ENCODE results near the gene SRMS.

The SRMS gene

GRCh38 chr20:63539092-63539430 lies 8.5 kb downstream of the SRMS start:
- TF ChIP-seq CTCF (IDR thresholded peaks at IDR 0.05; ENCODE audit: low read depth, low read length), result no peak
- DNase-seq (ENCODE audit: low read depth in 2 of 2), result no peak

GRCh38 chr20:63538204-63539091 lies 9.1 kb downstream of the SRMS start:
- TF ChIP-seq CTCF (IDR thresholded peaks at IDR 0.05; ENCODE audit: low read depth, low read length), result no peak
- peak overlapping the region; percentile 28 to 32 for H3K4me3 ChIP-seq (replicated peaks in 1 of 2; ENCODE audit: low read depth in 2 of 2, low read length in 2 of 2)
- peak in 1 of 2 donors; percentile 38 for DNase-seq (ENCODE audit: low read depth in 2 of 2)

More at GRCh38 chr20:63539092-63539430, 8.5 kb downstream of the SRMS start:
- no peak overlapping the region for H3K4me3 ChIP-seq (replicated peaks in 1 of 2; ENCODE audit: low read depth in 2 of 2, low read length in 2 of 2)

GRCh38 chr20:63537525-63538203 lies 9.9 kb downstream of the SRMS start:
- H3K4me3 ChIP-seq (replicated peaks in 1 of 2; ENCODE audit: low read depth in 2 of 2, low read length in 2 of 2), result peak overlapping the region; percentile 28 to 32
- TF ChIP-seq CTCF (IDR thresholded peaks at IDR 0.05; ENCODE audit: low read depth, low read length), result peak; percentile 95
- DNase-seq (ENCODE audit: low read depth in 2 of 2), result peak; percentile 89 to 94

GRCh38 chr20:63536997-63537524 lies 10.5 kb downstream of the SRMS start, which contains the start of gene PTK6:
TSS of gene PTK6 (minus strand) at chr20:63537376. CDS start at chr20:63537314, 62 bp downstream.
- DNase-seq (ENCODE audit: low read depth in 2 of 2), result no peak
- peak within 1 kb of the TSS; percentile 28 to 32 for H3K4me3 ChIP-seq (replicated peaks in 1 of 2; ENCODE audit: low read depth in 2 of 2, low read length in 2 of 2)

GRCh38 chr20:63536241-63536977 lies 11.1 kb downstream of the SRMS start:
- peak; percentile 26 to 70 for DNase-seq (ENCODE audit: low read depth in 2 of 2)
- no peak for TF ChIP-seq CTCF (IDR thresholded peaks at IDR 0.05; ENCODE audit: low read depth, low read length)
- no peak overlapping the region for H3K4me3 ChIP-seq (replicated peaks in 1 of 2; ENCODE audit: low read depth in 2 of 2, low read length in 2 of 2)

More at GRCh38 chr20:63536997-63537524, 10.5 kb downstream of the SRMS start, which contains the start of gene PTK6:
- no peak for TF ChIP-seq CTCF (IDR thresholded peaks at IDR 0.05; ENCODE audit: low read depth, low read length)
